ENCODE results near the gene ATP1A4.

DNA sequence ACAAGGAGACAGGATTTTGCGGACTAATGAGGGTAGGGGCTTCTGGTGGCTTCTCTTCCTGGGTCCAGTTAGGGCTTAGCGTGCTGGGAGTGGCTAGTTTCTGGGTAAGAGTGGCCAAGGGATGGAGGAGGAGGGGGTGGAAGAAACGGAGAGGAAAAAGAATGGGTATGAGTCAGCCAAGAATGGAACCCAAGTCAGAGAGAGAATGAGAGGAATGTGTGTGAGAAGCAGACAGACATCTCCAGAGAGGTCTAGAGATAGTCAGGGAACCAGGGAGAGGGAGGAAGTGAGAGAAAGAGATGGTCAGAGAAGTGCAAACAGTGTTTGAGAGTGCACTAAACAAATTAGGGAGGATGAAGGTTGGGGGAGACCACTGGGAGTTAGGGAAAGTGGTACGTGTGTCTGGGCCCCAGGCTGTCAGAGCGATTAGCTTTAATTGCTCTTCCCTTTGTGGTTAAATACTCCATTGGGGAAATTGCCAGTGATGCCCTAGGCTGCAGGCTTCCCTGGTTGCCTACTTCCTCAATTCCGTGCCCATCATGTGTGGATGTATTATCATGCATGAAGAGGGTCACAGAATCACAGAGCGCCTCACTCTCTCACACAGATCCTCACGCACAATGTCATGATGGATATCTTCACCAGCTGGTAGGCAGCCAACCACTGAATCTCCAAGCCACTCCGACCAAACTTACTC, 55.2 kb downstream of the ATP1A4 start:
- TF ChIP-seq, protein P1, sequence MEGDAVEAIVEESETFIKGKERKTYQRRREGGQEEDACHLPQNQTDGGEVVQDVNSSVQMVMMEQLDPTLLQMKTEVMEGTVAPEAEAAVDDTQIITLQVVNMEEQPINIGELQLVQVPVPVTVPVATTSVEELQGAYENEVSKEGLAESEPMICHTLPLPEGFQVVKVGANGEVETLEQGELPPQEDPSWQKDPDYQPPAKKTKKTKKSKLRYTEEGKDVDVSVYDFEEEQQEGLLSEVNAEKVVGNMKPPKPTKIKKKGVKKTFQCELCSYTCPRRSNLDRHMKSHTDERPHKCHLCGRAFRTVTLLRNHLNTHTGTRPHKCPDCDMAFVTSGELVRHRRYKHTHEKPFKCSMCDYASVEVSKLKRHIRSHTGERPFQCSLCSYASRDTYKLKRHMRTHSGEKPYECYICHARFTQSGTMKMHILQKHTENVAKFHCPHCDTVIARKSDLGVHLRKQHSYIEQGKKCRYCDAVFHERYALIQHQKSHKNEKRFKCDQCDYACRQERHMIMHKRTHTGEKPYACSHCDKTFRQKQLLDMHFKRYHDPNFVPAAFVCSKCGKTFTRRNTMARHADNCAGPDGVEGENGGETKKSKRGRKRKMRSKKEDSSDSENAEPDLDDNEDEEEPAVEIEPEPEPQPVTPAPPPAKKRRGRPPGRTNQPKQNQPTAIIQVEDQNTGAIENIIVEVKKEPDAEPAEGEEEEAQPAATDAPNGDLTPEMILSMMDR (IDR thresholded peaks at IDR 0.05): no peak
- TF ChIP-seq POLR2AphosphoS5 (IDR thresholded peaks at IDR 0.05; ENCODE audit: low read depth, low read length): no peak

Measured in Panc1 (cell line).